HepG2 (cell line): ENCODE data around the gene XXYLT1.

Source experiments
- AKNA ChIP-seq: sonication (generic); formaldehyde crosslinking; IDR thresholded peaks from 2 replicates; pipeline ENCODE4 v1.4.0; 2020; ENCODE audit warnings: missing genetic modification reagents, borderline replicate concordance
- EZH2 ChIP-seq: conservative IDR thresholded peaks from 2 replicates; pipeline ENCODE4 v1.6.1; 2012; ENCODE audit warnings: mild to moderate bottlenecking, low read depth, low read length, moderate library complexity
- NFYB ChIP-seq: sonication (generic); formaldehyde crosslinking; IDR thresholded peaks from 2 replicates; pipeline ENCODE4 v1.4.0; 2020; ENCODE audit warnings: missing genetic modification reagents
- ZNF274 ChIP-seq: sonication (generic); formaldehyde crosslinking; IDR thresholded peaks from 2 replicates; pipeline ENCODE4 v1.5.1; 2020; ENCODE audit warnings: mild to moderate bottlenecking, missing genetic modification reagents
- ZNF362 ChIP-seq: sonication (generic); formaldehyde crosslinking; IDR thresholded peaks from 2 replicates; pipeline ENCODE4 v1.4.0; 2020; ENCODE audit warnings: missing genetic modification reagents, mild to moderate bottlenecking, borderline replicate concordance

GRCh38 chr3:195253923-195254432 lies 17.0 kb downstream of the XXYLT1 start:
- TF ChIP-seq AKNA (CRISPR knock-in tag) (no peak), ZNF274 (CRISPR knock-in tag) (no peak), NFYB (CRISPR knock-in tag) (no peak), ZNF362 (CRISPR knock-in tag) (no peak), EZH2 (no peak)
